IPS-18a (cell line): Measurements from ENCODE around the gene MRPS2.

Source experiments
- H3K27ac ChIP-seq: one replicate; pipeline ENCODE4 v1.5.1; 2013; ENCODE audit warnings: low read length
- H3K27me3 ChIP-seq: one replicate; pipeline ENCODE4 v1.6.1; 2013; ENCODE audit warnings: mild to moderate bottlenecking, low read length; ENCODE audit not compliant: control insufficient read depth, insufficient read depth
- H3K36me3 ChIP-seq: one replicate; pipeline ENCODE4 v1.6.1; 2013; ENCODE audit warnings: low read depth, low read length; ENCODE audit not compliant: control insufficient read depth
- H3K4me1 ChIP-seq: one replicate; pipeline ENCODE4 v1.6.1; 2013; ENCODE audit warnings: low read depth, low read length; ENCODE audit not compliant: control insufficient read depth
- H3K4me3 ChIP-seq: one replicate; pipeline ENCODE4 v1.5.1; 2013; ENCODE audit warnings: low read length
- H3K9ac ChIP-seq: one replicate; pipeline ENCODE4 v1.6.1; 2013; ENCODE audit warnings: mild to moderate bottlenecking, low read length, moderate library complexity
- H3K9me3 ChIP-seq: one replicate; pipeline ENCODE4 v1.6.1; 2013; ENCODE audit warnings: low read depth, low read length; ENCODE audit not compliant: control insufficient read depth

The MRPS2 gene

GRCh38 chr9:135491764-135492163 is 8.7 kb upstream of the MRPS2 start:
- H3K4me3 ChIP-seq: no peak overlapping the region
- H3K4me1 ChIP-seq: no peaks in the 10 kb centered on the region
- no peak overlapping the region for H3K27ac ChIP-seq
- H3K36me3 ChIP-seq: peaks cover 11% of the 10 kb centered on the region
- H3K9me3 ChIP-seq: no peaks in the 10 kb centered on the region
- no peaks in the 10 kb centered on the region for H3K27me3 ChIP-seq
- H3K9ac ChIP-seq: no peak overlapping the region

DNA sequence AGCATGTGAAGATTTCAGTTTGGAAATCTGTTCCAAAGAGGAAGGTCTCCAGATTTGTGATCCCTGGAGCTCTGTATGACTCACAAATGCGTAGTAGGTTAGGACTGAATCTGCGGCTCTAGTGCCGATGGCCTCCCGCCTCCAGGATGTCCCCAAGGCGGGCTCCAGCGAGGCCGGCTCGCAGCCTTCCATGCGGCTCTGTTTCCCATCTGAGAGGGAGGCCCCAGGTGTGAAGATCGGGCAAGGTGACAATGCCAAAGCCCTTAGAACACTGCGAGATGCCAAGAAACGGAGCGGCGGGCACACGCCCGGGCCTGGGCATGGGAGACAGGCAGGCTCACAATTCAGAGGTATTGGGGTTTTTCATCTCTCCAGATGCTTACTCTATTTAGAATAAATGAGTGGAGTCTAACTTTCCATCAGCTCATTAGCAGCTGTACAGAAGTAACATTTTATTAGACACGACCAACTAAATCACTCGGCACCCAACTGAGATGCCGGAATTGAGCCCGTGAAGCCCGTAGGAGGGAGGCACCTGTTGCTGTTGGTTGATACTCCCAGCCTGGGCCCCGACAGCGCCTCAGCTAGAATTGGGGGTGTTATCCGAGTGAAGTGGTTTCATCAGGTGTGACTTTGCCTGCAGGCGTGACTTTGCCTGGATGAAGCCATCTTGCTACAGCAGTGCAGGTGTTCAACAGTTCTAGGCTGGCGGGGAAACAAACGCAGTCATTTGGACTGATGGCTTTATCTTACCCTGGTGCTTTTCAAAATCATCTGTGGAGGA is 7.4 kb upstream of the MRPS2 start:
- H3K9ac ChIP-seq: no peak overlapping the region
- no peaks in the 10 kb centered on the region for H3K4me1 ChIP-seq
- no peak overlapping the region for H3K27ac ChIP-seq
- no peak overlapping the region for H3K4me3 ChIP-seq
- no peaks in the 10 kb centered on the region for H3K9me3 ChIP-seq
- no peaks in the 10 kb centered on the region for H3K27me3 ChIP-seq
- peaks cover 5% of the 10 kb centered on the region for H3K36me3 ChIP-seq

DNA sequence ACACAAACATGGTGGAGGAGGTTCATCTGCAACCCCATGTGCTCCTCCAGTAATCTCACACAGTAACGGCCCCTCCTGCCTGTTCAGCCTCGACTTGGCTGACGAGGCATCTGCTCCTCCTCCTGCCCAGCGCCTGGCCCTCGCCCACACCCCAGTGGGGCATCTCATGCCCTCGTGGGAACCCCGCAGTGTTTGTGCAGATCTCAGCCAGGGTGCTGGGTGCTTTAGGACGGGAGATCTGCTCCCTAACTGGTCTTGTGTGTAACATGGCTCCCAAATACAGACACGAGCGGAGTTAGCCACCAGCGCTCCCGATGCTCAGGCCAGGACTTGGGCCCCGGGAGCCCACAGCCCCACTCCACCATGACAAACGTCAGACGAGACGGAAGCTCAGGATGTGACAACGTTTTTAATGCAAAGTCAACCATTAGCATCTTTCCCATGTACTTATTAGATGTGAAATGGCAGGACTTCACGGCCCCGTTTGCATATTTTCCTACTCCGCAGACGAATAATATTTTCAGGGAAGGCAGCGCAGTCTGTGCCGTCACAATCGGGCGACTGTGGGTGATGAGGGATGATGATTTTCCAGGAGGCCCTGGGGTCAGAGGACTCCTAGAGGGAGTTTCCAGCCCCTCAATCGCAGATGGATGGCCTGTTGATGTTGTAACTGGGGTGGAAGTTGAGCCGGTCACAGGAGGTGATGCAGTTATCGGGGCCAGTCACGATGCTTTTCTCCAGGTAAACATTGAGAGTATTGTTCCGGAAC is 5.5 kb upstream of the MRPS2 start:
- no peak overlapping the region for H3K9ac ChIP-seq

DNA sequence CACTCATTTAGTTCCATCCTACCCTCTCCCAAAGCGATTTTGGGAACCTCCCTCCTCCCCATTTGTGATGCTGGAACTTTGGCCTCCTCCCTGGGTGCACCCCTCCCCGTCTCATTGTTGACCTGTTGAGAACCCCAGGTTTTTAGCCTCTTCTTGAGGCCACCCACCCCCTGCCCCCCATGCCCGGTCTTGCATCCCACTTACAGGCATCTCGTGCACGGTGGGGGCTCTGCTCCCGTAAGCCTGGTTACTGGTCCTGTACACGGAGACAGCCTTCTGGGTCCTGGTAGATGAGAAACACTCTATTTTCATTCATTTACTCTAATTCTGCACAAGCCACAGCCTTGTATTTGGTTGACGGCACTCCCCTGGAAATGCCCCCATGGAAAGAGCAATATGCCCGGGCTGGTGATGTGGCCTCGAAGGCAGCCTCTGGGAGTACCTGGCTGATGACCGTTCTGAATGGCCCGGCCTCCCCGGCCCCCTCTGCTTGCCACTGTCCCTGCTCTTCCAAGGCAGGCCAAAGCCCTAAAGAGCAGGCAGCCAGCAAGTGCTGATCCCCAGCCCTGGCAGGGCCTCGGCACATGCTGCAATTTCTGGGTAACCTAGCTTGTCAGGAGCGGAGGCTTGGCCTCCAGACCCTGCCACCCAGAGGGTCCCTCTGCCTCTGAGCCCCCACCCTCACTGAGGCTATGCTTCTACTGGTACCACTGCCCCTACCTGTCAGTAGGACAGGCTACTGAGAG is 1.9 kb upstream of the MRPS2 start:
- Histone ChIP-seq H3K36me3 (peaks cover 20% of the 10 kb centered on the region), H3K9me3 (no peaks in the 10 kb centered on the region), H3K27ac (no peak overlapping the region), H3K4me3 (peak overlapping the region; percentile 84), H3K9ac (no peak overlapping the region), H3K4me1 (peaks cover 8% of the 10 kb centered on the region), H3K27me3 (peaks cover 5% of the 10 kb centered on the region)

More for the DNA sequence above, 5.5 kb upstream of the MRPS2 start:
- Histone ChIP-seq H3K9me3 (no peaks in the 10 kb centered on the region), H3K27ac (no peak overlapping the region), H3K36me3 (no peaks in the 10 kb centered on the region), H3K4me3 (no peak overlapping the region), H3K4me1 (no peaks in the 10 kb centered on the region), H3K27me3 (peaks cover 5% of the 10 kb centered on the region)

DNA sequence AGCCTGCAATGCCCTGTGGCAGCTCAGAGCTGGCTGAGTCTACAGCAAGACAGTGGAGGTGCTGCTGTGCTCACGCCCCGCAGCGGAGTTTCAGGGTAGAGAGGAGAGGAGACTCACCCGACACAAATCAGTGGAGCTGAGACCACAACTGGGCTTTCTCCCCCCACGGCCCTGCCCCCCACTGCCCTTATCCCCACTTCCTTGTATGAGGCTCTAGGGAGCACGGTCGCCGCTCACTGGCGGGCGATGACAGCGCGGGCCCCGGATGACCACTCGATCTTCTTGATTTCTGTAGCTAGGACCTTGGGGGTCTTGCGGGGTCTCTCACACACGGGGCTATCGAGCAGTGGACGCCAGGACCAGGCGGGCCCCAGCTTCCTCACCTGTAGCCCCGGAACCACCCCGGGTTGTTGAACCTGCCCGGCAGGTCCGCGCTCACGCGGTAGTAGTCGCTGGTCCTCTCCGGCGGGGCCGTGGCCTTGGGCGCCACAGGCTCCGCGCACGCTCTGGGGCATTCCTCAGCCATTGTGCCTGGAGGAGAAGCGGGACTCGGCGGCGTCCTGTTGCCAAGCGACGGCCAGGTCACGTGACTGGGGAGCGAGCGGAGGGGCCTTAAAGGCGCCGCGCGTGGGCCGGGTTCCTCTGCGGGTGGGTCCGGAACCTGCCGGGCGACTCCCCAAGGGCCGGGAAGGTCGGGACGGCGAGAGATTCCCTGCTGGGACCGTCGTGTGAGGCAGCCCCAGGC is 984 bp upstream of the MRPS2 start:
- H3K4me3 ChIP-seq: peak overlapping the region; percentile 84
- H3K9me3 ChIP-seq: no peaks in the 10 kb centered on the region
- peaks cover 5% of the 10 kb centered on the region for H3K27me3 ChIP-seq
- H3K4me1 ChIP-seq: peaks cover 8% of the 10 kb centered on the region
- peaks cover 29% of the 10 kb centered on the region for H3K36me3 ChIP-seq
- H3K9ac ChIP-seq: peak overlapping the region; percentile 24
- H3K27ac ChIP-seq: no peak overlapping the region

DNA sequence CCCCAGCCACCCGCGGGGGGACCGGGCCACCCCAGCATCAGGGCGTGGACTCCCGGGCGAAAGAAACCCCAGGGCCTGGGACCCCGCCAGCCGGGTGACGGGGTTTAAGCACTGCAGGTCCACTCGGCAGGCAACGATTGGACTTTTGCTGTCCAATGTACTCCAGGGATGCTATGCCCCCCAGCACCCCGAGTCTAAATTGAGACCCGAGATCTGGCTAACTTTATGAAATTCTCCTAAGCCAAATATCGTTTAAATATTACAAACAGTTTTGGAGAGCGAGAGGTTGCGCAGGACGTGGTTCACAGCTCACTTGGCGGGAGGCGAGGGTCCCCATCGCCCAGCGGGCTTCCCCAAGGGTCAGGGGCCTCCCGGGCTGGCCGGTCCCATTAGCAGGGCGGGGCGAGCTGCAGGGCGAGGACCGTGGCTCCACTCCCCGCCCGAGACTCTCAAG is 384 bp upstream of the MRPS2 start:
- Histone ChIP-seq H3K4me1 (peaks cover 8% of the 10 kb centered on the region), H3K9ac (no peak overlapping the region), H3K4me3 (peak overlapping the region; percentile 84)

DNA sequence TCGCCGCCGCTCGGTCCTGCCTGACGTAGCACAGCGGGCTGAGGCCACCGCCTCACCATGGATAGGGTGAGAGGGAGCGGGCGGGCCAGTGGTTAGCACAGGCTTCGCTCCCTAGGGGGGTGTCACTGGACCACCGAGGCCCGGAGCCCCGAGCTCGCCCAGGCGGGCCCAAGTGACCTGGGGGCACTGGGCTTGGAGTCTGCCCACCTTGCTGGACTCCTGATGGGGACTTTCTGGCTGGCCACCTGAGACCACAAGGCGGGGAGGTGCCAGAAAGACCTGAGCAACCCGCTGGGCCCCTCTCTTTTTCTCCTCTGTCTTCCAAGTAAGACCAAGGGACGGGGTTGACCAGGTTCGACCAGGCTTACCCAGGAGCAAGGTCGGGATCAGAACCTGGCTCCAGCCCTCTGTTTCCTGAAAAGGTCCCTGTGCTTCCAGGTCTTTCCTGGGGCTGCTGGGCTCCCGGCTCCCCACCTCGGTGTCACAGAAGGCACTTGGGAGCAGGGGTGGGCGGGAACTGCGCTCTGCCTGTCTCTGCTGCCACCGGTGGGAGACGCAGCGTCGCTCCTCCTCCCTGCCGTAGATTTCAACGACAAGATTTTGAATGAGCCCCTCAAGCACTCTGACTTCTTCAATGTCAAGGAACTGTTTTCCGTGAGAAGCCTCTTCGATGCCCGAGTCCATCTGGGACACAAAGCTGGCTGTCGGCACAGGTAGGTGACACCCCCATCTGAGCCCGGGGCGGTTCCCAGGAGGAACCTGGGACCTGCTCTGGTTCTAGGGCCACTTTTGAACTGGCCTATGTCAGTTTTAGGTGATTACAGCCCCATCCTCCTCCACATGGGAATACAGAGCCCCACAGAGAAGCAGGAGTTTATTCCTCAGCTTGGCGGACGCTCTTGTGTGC is 1.0 kb downstream of the MRPS2 start:
- Histone ChIP-seq H3K9me3 (no peaks in the 10 kb centered on the region), H3K36me3 (peaks cover 35% of the 10 kb centered on the region), H3K27me3 (peaks cover 5% of the 10 kb centered on the region), H3K4me3 (peak overlapping the region; percentile 84), H3K9ac (peak overlapping the region; percentile 88), H3K27ac (no peak overlapping the region), H3K4me1 (peaks cover 8% of the 10 kb centered on the region)

More for the DNA sequence above, 384 bp upstream of the MRPS2 start:
- Histone ChIP-seq H3K27ac (no peak overlapping the region), H3K36me3 (peaks cover 32% of the 10 kb centered on the region), H3K27me3 (peaks cover 5% of the 10 kb centered on the region), H3K9me3 (no peaks in the 10 kb centered on the region)

GRCh38 chr9:135502168-135502872 is 1.8 kb downstream of the MRPS2 start:
- peaks cover 5% of the 10 kb centered on the region for H3K27me3 ChIP-seq
- H3K36me3 ChIP-seq: peaks cover 35% of the 10 kb centered on the region
- no peaks in the 10 kb centered on the region for H3K9me3 ChIP-seq
- peaks cover 8% of the 10 kb centered on the region for H3K4me1 ChIP-seq
- H3K4me3 ChIP-seq: no peak overlapping the region
- H3K27ac ChIP-seq: no peak overlapping the region
- H3K9ac ChIP-seq: no peak overlapping the region

DNA sequence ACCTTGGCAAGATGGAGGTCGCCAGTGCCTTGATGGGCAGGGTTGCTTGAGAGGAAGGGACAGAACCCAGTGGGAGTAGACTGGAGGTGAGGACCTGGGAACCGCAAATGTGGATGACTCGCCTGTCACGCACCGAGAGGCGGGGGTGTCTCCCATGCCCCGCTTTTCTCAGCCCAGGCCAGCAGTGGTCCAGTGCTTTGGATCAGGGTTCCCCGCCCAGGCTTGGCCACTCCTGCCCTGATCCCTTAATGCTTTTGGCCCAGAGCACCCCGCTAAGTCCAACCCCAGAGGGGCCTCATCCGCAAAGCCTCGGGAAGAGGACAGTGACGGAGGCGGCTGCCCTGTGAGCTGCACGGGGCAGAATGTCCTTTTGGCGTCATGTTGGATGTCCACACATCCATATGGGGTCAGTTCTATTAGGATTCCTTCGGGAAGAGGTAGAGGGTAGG is 2.4 kb downstream of the MRPS2 start:
- Histone ChIP-seq H3K9me3 (no peaks in the 10 kb centered on the region), H3K36me3 (peaks cover 35% of the 10 kb centered on the region), H3K4me1 (peaks cover 8% of the 10 kb centered on the region), H3K27ac (no peak overlapping the region), H3K4me3 (no peak overlapping the region), H3K9ac (no peak overlapping the region), H3K27me3 (peaks cover 5% of the 10 kb centered on the region)
